HG03108 (cell line): ENCODE results near the gene PDLIM7.

Experiments used
- ATAC-seq: cut with Tn5 transposase; IDR thresholded peaks from one replicate; pipeline ENCODE4 v1.9.1; 2021; ENCODE audit warnings: moderate library complexity; ENCODE audit not compliant: unreplicated experiment

Gene PDLIM7

GRCh38 chr5:177508221-177508611, 10.8 kb upstream of the PDLIM7 start:
- no peak for ATAC-seq

GRCh38 chr5:177507596-177508220, 10.3 kb upstream of the PDLIM7 start:
- ATAC-seq, result no peak

DNA sequence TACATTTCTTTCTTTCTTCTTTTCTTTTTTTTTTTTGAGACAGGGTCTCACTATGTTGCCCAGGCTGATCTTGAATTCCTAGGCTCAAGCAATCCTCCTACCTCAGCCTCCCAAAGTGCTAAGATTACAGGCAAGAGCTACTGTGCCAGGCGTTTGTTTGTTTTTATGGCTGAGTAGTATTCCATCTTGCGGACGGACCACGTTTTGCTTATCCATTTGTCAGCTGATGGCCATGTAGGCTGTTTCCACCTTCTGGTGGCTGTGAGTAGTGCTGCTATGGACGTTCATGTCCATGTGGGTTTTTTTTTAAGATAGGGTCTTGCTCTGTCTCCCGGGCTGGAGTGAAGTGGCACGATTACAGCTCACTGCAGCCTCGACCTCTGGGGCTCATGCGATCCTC, 9.8 kb upstream of the PDLIM7 start:
- no peak for ATAC-seq

- no peak for ATAC-seq
Measured at GRCh38 chr5:177505075-177505474, 7.7 kb upstream of the PDLIM7 start.

DNA sequence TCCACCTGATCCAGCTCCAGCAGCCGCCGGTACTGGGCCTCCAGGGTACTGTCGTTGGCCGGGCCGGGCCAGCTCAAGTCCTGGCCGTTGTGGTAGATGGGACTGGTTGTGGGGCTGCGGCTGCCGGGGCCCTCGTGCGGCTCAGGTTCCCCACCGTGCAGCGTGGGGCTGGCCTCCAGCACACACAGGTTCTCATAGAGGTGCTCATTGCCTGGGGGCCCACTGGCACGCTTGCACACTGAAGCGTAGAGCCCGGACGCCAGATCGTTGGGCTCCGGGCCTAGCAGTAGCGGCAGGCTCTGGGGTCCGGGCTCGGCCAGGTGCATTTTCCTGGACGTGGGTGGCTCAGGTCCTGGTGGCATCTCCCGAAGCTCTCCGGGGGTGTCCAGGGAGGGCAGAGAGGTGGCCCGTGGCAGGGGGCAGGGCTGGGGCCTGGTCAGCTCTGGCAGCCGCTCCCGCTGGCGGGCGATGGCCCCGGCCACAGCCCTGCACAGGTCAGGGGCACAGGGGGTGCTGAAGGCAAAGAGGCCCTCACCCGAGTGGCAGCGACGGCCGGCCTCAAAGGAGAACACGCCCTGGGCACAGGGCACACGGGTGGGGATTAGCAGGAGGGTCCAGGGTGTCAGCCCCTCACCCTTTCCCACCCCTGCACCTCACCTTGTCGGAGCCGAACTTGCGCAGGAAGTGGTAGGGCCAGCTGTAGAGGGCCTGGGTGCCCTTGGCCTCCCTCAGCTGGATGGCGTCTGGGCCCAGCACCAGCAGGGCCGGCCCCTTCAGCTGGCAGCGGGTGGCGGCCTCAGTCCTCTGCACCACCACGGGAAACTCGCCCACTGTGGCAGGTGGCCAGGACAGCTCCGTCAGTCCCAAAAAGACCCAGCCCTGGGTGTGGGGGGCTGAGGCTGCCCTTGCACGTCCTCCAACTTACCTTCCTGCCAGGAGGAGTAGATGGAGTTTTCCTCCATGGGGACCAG, 7.0 kb upstream of the PDLIM7 start:
- no peak for ATAC-seq

DNA sequence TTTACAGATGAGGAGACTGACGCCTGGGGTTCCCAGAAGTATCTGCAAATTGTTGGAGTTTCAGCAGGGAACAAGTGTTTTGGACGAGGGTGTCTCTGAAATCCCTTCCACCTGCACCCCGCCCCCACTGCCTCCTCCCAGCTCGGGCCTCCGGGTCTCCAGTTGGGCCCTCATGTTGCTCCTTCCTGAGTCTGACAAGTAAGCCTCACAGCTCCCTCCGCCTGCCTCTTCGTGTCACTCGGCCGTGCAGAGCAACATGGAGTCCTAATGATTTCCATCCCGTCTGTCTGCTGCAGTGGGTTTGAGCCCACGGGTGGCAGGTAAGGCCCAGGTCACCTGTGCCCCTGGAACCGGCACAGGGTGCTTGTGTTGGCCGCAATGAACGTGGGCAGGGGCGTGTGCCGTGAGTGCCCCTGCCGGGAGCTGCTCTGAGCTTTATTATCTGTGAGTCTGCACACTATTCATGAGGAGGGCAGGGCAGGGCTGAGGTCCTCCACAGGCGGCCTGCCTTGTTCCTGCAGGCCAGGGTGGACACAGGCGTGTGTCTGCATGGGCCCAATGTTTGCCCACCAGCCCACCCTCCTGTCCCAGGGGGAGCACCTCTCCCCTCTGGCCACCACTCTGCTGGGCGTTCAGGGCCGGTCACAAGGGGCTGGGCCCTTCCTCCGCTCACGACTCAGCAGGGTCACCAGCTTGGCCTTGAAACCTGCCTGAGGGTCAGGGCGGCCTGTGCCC, 6.1 kb upstream of the PDLIM7 start:
- ATAC-seq, result no peak

GRCh38 chr5:177502886-177503285, 5.5 kb upstream of the PDLIM7 start:
- no peak for ATAC-seq

DNA sequence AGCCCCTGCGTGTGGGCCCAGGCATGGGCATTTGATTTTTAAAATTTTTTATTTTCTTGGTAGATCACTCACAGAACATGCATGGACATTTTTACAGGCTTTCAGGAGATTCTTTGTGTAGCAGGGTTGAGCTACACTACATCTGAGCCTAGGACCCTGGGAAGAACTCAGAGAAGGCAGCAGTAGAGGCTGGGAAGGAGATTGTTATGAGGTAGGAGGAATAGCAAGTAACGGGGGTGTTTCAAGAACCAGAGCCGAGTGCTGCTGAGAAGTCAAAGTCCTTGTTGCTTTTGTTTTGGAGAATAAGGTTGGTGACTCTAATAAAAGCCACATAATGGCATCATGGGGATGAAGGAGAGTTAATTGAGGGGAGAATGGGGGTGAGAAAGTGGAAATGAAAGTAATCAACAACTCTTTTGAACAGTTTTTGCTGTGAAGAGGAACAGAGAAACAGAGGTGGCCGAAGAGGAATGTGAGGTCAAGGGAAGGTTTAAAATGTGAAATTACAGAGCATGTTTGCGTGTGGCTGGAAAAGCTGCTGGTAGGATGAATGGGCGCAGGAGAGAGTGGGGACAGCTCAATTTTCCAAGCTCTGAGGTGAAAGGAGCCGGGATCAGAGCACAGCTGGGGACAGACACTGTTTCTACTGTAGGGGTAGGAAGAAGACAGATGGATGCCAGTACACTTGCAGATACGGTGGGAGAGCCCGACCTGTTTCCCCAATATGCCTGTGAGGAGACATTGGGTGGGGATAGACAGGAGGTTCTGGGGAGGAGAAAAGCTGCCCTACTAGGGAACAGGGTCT, 4.7 kb upstream of the PDLIM7 start:
- ATAC-seq, result no peak

DNA sequence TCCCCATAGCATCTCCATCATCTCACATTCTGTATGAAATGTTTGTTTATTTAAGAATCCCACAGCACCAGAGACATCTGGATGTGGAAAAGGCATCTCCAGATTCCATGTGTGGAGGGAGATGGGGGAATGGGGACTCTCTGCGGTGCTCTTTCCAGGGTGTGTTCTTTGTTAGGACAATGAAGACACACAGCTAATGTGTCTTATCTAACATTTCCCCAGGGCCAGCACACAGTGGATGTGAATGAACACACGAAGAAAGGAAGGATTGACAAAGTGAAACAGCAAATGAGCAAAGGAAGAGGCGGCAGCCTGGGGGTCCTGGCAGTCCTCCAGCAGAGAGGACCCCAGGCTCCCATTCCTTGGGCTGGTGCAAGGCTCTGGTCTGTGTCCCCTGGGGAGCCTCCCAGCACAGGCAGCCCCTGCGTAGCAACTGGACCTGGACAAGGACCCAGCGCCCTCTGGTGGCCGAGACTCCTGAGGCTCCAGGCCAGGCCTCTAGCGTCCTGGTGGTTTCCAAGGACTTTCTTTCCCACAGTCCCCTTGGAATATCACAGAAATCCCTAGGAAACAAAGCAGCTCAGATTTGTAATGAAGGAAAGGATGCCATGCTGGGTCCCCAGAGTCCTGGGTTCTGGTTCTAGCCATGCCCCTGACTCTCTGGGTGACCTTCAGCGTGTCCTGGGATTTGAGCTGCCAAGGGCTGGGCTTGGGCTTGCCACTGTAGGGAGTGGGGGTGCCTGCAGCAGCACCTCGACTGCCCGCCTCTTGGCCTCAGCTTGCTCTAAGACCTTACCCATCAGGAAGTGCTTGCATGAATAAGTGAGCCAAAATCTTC, 3.5 kb upstream of the PDLIM7 start:
- ATAC-seq, result no peak

DNA sequence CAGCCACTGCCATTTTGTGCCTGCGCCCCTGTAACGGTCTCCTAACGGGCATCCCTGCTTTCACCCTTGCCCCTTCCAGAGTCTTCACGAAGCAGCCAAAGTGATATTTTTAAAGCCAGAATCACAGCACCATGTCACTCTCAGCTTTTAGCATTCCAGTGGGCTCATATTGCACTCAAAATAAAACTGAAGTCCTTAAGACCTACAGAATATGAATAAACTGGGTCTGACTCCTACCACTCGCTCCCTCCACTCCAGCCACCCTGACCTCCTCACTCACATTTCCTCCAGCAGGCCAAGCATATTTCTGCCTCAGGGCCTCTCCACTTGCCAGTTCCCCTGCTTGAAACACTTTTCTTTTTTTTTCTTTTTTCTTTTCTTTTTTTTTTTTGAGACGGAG, 2.4 kb upstream of the PDLIM7 start:
- ATAC-seq, result no peak

DNA sequence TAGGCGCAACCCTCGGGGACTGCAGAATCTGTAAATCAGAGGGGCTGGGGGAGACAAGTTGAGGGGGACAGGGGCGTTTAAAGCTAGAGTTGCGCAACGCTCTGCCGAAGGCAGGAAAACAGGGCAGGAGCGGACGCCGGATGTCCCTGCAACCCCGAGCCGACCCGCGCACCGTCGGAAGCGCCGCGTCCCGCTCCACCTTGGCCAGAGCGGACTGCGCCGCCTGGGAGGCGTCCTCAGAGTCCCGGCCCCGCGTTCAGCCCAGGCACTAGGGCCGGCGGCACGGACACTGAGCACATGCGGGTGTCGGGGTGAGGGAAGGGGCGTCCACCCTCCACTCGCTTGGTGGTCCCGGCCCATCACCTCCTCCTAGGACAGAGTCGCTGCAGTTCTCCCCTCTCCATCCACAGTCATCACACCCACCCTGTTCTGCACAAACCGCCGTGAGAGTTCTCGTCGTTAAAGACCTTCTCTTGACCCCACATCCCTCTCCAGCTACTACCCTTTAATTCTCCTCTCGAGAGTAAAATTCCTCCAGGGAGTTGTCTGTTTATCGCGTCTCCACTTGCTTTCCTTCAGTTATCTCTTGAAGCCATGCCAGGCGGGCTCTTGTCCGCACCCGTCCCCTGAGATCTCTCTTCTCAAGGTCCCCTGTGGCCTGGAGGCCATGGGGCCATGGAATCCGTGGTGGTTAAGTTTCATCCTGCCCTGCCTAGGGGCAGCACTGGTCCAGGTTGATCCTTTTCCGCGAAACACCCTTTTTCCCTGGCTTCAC, 796 bp upstream of the PDLIM7 start:
- ATAC-seq, result no peak

GRCh38 chr5:177496727-177497291, 595 bp downstream of the PDLIM7 start:
- ATAC-seq, result no peak

DNA sequence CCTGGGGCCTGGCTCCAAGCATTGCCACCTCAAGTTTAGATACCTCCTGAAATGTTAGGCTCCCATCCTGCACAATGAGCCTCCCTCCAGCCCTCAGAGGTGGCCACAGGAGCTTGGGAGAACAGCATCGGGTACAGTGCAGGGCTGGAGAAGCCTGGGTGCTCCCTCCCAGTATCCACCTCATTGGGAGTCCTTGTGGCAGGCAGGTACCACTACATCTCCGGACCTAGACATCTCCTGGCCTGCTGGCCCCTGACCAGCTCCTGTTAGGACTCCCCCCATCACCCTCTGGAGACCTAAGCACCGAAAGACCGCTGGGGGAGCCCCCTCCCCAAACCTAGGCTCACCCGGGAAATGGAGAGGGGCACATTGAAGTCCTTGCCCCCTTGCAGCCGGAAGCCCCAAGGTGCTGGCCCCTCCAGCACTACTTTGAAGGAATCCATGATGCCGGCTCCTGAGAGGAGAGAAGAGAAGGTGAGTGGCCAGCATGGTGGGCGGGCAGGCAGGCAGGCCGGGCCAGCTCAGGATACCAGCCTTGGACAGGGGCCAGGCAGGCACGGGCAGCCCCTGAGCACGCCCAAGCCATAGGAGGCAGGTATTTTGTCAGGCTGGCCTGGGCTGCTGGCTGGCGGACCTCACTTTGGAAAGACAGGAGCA, 1.2 kb downstream of the PDLIM7 start:
- ATAC-seq, result no peak

- no peak for ATAC-seq
Measured at GRCh38 chr5:177495243-177496060, 2.0 kb downstream of the PDLIM7 start.

DNA sequence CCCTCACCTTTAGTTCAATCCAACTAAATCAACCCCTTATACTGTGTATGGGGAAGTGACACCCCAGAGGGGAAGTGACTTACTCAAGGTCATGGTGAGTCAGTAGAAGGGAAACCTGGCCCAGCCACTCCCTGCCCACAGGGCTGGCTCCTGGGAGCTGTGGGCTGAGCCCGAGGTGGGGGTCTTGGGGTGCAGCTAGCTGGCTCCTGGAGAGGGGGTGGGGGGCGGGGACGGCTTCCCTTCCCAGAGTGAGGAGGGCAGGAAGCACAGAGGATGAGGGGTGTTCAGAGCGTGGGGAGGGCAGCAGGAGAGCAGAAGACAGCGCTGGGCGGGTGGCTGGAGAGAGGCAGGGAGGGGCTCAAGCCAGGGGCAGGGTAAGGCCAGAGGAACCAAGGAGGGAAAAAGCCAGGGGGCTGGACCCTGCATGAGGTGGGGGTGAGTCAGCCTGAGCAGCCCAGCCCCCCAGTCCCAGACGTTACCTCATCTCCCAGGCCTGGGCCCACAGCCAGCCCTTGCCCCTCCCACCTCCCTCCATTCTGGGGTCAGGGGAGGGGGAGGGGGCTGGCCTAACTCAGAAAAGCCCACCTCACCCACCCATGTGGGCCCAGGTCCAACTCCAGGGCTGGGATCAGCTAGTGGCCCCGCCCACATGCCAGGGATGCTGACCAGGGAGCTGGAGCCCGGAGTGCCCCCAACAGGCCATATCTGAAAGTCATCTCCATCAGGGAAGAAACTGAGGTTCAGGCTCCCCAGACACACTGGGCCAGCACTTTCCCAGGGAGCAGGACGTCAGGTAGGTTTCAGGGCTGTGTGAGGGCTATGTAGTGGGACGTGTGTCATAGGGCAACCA, 2.8 kb downstream of the PDLIM7 start:
- no peak for ATAC-seq

GRCh38 chr5:177493795-177494345, 3.5 kb downstream of the PDLIM7 start:
- ATAC-seq, result no peak
